ENCODE measurements around the gene APLP2. TPM values are rescaled to one million over a fixed set of nuclear protein-coding genes. Genes with fewer than 3 reads are reported as not detected.

APLP2 gene
- total RNA-seq, 1 donor: 724 TPM

DNA sequence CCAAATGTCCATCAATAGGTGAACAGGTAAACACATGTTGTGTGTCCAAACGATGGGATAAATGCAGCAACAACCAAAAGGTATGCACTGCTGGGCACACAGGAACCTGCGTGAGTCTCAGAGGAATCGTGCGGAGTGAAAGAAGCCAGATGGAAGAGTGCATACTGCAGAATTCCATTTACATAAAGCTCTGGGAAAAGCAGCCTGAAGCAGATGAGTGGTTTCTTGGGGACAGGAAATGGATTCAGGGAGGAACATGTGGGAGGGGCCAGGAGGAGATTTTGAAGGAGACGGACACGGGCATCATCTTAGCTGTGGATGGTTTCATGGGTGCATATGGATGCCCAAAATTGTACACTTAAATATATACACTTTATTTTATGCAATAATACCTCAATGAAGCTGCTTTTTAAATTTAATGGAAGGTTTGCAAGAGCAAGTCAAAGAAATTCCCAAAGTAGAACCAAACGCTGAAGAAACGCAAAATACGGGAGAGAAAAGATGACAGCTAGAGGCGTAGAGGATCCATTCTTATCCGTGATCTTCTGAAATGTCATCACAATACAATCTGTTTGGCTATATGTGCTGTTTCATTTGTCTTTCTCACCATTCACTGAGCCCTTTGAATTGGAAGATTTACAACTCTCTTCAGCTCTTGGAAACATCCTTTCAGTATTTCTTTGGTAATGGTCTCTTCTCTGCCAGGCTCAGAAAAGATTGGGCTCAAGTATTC lies 114.3 kb downstream of the APLP2 start:
- TF ChIP-seq, protein P1, sequence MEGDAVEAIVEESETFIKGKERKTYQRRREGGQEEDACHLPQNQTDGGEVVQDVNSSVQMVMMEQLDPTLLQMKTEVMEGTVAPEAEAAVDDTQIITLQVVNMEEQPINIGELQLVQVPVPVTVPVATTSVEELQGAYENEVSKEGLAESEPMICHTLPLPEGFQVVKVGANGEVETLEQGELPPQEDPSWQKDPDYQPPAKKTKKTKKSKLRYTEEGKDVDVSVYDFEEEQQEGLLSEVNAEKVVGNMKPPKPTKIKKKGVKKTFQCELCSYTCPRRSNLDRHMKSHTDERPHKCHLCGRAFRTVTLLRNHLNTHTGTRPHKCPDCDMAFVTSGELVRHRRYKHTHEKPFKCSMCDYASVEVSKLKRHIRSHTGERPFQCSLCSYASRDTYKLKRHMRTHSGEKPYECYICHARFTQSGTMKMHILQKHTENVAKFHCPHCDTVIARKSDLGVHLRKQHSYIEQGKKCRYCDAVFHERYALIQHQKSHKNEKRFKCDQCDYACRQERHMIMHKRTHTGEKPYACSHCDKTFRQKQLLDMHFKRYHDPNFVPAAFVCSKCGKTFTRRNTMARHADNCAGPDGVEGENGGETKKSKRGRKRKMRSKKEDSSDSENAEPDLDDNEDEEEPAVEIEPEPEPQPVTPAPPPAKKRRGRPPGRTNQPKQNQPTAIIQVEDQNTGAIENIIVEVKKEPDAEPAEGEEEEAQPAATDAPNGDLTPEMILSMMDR (IDR thresholded peaks at IDR 0.05; ENCODE audit: insufficient read depth, low read length): no peak
- no peak overlapping the region for H3K4me3 ChIP-seq (ENCODE audit: low read depth, low read length)
- no peak for DNase-seq (ENCODE audit: low read depth)

DNA sequence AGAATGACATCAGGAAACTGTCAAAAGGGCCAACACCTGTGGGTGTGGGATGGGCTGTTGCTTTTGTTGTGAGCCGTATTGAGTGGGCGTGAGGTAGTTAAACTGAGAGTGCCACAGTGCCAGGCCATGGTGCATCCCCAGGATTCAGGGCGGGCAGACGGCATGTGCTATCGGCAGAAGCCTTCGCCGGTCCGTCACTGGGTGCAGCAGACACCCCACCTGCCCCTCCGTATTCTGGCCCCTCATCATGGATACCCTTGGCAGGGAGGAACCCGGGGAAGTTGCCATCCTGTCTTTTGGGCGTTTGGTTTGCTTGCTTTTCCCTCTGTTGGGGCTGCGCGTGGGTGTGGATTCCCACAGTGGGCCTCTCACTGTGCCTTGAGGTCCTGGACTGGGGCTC lies 117.4 kb downstream of the APLP2 start:
- H3K4me3 ChIP-seq (ENCODE audit: low read depth, low read length): no peak overlapping the region
- TF ChIP-seq, protein P1 (IDR thresholded peaks at IDR 0.05; ENCODE audit: insufficient read depth, low read length): no peak
- no peak for DNase-seq (ENCODE audit: low read depth)

DNA sequence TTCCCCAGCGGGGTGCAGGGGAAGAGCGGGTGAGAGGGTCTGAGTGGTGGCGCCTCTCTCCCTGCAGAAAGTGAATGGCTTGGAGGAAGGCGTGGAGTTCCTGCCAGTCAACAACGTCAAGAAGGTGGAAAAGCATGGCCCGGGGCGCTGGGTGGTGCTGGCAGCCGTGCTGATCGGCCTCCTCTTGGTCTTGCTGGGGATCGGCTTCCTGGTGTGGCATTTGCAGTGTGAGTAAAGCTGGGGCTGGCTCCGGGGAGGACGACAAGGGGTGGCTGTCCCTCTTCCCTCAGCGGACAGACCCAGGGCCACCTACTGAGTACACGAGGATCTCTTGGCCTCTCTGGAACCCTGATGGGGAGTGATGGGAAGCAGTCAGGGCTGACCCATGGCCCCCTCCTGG lies 118.4 kb downstream of the APLP2 start:
- TF ChIP-seq, protein P1 (IDR thresholded peaks at IDR 0.05; ENCODE audit: insufficient read depth, low read length): no peak
- no peak overlapping the region for H3K4me3 ChIP-seq (ENCODE audit: low read depth, low read length)
- no peak for DNase-seq (ENCODE audit: low read depth)

DNA sequence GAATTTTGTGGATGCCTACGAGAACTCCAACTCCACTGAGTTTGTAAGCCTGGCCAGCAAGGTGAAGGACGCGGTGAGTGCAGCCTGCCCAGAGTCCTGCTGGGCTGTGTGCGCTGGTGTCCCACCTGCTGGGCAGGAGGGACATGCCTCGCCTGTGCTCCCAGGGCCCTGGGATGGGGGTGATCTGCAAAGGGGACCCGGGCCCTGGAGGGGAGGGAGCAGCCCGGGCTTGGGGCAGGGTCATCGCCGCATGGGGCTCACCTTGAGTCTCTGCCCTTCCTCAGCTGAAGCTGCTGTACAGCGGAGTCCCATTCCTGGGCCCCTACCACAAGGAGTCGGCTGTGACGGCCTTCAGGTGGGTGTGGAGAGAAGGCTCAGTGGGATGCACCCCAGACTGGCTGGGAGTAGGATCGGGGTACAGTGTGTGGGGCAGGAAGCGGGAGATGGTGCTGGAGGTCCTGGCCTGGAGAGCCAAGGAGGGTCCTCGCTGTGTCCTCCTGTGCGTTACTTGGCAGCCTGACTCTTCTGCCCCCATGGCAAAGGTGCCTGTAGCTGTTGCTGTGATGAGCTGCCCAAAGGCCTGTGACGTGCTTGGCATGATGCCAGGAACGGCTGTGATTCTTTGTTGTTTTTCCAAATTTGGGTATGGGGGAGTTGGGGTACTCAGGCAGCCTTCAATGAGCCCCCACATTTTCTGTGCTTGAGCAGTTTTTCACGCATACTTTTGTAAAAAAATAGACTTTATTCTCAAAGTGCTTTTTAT lies 119.1 kb downstream of the APLP2 start:
- DNase-seq (ENCODE audit: low read depth): no peak
- no peak overlapping the region for H3K4me3 ChIP-seq (ENCODE audit: low read depth, low read length)
- TF ChIP-seq, protein P1 (IDR thresholded peaks at IDR 0.05; ENCODE audit: insufficient read depth, low read length): no peak

DNA sequence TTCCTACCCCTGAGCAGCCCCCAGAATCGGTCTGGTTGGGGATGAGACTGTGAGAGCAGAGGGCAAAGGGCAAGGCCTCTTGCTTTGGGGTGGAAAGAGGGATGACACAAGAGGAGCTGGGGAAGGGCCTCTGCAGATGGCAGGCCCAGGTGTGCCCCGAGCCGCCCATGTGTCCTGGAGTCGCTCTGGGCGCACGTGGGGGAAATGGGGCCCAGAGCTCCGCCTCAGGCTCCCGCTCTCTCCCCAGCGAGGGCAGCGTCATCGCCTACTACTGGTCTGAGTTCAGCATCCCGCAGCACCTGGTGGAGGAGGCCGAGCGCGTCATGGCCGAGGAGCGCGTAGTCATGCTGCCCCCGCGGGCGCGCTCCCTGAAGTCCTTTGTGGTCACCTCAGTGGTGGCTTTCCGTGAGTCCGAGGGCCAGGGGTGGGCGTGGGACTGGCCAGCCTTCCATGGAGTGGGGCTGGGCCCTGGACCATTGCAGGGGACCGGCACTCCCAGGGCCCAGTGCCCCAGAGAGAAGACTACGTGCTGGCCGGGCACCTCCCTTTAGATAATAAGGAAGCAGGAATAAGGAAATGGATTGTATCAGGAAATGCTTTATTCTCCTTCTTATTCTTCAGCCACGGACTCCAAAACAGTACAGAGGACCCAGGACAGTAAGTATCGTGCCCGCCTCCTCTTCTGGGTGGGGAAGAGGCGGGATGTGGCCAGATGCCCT lies 120.0 kb downstream of the APLP2 start:
- TF ChIP-seq, protein P1 (IDR thresholded peaks at IDR 0.05; ENCODE audit: insufficient read depth, low read length): no peak
- DNase-seq (ENCODE audit: low read depth): no peak
- no peak overlapping the region for H3K4me3 ChIP-seq (ENCODE audit: low read depth, low read length)

DNA sequence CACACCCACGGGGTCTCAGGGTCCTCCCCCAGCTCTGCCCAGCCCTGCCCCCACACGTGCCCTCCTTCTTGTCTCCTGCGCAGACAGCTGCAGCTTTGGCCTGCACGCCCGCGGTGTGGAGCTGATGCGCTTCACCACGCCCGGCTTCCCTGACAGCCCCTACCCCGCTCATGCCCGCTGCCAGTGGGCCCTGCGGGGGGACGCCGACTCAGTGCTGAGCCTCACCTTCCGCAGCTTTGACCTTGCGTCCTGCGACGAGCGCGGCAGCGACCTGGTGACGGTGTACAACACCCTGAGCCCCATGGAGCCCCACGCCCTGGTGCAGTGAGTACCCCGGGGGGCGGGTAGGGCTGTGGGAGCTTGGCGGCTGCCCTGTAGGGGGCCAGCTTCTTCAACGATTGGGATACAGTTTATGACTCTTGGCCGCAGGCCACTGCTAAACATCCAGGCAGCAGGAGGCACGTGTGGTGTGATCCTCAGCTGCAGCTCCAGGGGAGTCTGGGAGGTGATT lies 120.7 kb downstream of the APLP2 start:
- no peak for DNase-seq (ENCODE audit: low read depth)
- TF ChIP-seq, protein P1 (IDR thresholded peaks at IDR 0.05; ENCODE audit: insufficient read depth, low read length): no peak
- no peak overlapping the region for H3K4me3 ChIP-seq (ENCODE audit: low read depth, low read length)

All from fibroblast of the aortic adventitia (primary cell).